ENCODE data around the gene SLC22A16.
"Not testable (repeated sequence)": the region's sequence is repeated elsewhere in the genome, so short reads cannot be mapped to it uniquely, and the experiment has no call there.

Gene SLC22A16

DNA sequence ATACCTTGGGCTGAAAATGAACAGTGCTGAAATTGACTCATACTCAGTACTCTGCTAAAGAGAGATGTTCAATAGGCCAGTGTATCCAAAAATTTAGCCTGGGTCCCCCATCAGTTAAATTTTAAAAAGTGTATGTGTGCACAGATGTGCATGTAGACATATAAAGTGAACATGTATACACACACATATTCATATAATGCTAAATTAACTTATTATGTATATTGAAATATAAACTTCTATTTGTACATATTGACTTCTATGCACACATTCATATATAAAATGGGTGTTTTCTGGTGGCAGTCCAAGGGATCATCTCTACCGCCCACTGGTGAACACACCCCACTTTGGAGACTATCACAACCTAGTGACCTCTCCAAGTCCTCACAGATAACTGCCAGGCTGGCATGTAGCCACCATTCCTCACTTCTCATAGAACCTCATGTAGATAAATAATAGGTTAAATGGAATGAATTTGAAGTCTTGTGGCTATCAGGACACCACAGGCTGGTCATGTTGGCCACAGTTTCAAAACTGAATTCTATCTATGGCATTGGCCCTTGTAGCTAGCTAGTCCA lies 8.8 kb downstream of the SLC22A16 start:
- in situ Hi-C loops (cut with HindIII; ENCODE audit: low sequenced_read_pairs): no loop called here
- no peak for DNase-seq (ENCODE audit: low read depth, low spot score)
- H3K4me3 ChIP-seq (ENCODE audit: low read depth, low read length): no peak overlapping the region
- no peak for TF ChIP-seq CTCF (IDR thresholded peaks at IDR 0.05; ENCODE audit: low read depth, low read length)

DNA sequence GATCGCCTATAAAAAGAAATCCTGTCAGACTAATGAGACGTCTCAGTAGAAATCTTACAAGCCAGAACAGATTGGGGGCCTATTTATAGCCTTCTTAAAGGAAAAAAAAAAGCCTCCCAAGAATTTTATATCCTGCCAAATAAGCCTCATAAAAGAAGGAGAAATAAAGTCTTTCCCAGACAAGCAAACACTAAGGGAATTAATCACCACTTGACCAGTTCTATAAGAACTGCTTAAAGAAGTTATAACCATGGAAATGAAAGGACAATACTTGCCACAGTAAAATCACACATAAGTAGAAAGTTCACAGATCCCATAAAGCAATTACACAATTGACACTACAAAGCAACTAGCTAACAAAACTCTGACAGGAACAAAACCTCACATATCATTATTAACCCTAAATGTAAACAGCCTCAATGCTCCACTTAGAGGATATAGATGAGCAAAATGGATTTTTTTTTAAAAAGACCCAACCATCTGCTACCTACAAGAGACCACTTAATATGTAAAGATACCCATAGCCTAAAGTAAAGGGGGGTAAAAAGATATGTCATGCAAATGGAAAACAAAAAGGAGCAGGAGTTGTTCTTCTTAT lies 13.4 kb downstream of the SLC22A16 start:
- H3K4me3 ChIP-seq (ENCODE audit: low read depth, low read length): no peak overlapping the region
- in situ Hi-C loops (cut with HindIII; ENCODE audit: low sequenced_read_pairs): no loop called here
- no peak for DNase-seq (ENCODE audit: low read depth, low spot score)
- no peak for TF ChIP-seq CTCF (IDR thresholded peaks at IDR 0.05; ENCODE audit: low read depth, low read length)

- no peak overlapping the region for H3K4me3 ChIP-seq (ENCODE audit: low read depth, low read length)
- DNase-seq (ENCODE audit: low read depth, low spot score): no peak
- in situ Hi-C loops (cut with HindIII; ENCODE audit: low sequenced_read_pairs): no loop called here
- no peak for TF ChIP-seq CTCF (IDR thresholded peaks at IDR 0.05; ENCODE audit: low read depth, low read length)
Measured at GRCh38 chr6:110461376-110461775, 15.0 kb downstream of the SLC22A16 start.

- in situ Hi-C loops (cut with HindIII; ENCODE audit: low sequenced_read_pairs): no loop called here
Measured at GRCh38 chr6:110459137-110459536, 17.3 kb downstream of the SLC22A16 start.

DNA sequence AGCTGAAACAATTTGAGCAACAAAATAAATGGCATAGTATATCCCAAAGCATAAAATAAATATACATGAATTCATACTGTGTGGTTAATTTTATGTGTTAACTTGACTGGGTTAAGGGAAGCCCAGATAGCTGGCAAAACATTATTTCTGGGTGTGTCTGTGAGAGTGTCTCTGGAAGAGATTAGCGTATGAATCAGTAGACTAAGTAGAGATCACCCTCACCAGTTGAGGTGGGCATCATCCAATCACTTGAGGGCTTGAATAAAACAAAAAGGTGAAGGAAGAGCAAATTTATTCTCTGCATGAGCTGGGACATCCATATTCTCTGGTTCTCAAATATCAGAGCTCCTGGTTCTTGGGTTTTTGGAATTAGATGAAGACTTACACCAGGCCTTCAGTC lies 17.9 kb downstream of the SLC22A16 start:
- H3K4me3 ChIP-seq (ENCODE audit: low read depth, low read length): no peak overlapping the region
- no peak for DNase-seq (ENCODE audit: low read depth, low spot score)
- in situ Hi-C loops (cut with HindIII; ENCODE audit: low sequenced_read_pairs): no loop called here
- no peak for TF ChIP-seq CTCF (IDR thresholded peaks at IDR 0.05; ENCODE audit: low read depth, low read length)

More at GRCh38 chr6:110459137-110459536, 17.3 kb downstream of the SLC22A16 start:
- H3K4me3 ChIP-seq (ENCODE audit: low read depth, low read length): no peak overlapping the region
- no peak for DNase-seq (ENCODE audit: low read depth, low spot score)
- TF ChIP-seq CTCF (IDR thresholded peaks at IDR 0.05; ENCODE audit: low read depth, low read length): no peak

- peak; percentile 9 for DNase-seq (ENCODE audit: low read depth, low spot score)
- H3K4me3 ChIP-seq (ENCODE audit: low read depth, low read length); in situ Hi-C loops (cut with HindIII; ENCODE audit: low sequenced_read_pairs): not testable (repeated sequence)
- TF ChIP-seq CTCF (IDR thresholded peaks at IDR 0.05; ENCODE audit: low read depth, low read length): peak; percentile 51
Measured at GRCh38 chr6:110457567-110458175, 18.7 kb downstream of the SLC22A16 start.
